HuH-7 (cell line): ENCODE results near the gene EXO5.
"Not testable (repeated sequence)": the region's sequence is repeated elsewhere in the genome, so short reads cannot be mapped to it uniquely, and the experiment has no call there.

Experiments used
- DNase-seq: peaks from one replicate; pipeline ENCODE4 v3.0.0; 2011; ENCODE audit warnings: low spot score

The EXO5 gene

DNA sequence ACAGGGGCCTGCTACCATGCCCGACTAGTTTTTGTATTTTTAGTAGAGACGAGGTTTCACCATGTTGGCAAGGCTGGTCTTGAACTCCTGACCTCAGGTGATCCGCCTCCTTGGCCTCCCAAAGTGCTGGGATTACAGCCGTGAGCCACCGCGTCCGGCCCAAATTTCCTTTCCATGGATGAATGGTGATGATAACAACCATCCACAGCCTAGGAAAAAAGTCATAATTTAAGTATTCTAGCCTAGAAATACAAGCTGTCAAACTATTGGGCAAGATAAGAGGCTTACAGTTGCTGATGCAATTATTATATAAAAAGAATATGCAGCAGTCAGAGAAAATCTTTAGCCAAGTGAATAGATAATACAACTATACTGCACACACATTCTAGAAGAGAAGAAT is 46.2 kb downstream of the EXO5 start:
- not testable (repeated sequence) for DNase-seq

GRCh38 chr1:40556121-40556520 is 47.6 kb downstream of the EXO5 start:
- DNase-seq = no peak

GRCh38 chr1:40558241-40558640 is 49.7 kb downstream of the EXO5 start:
- DNase-seq = not testable (repeated sequence)

DNA sequence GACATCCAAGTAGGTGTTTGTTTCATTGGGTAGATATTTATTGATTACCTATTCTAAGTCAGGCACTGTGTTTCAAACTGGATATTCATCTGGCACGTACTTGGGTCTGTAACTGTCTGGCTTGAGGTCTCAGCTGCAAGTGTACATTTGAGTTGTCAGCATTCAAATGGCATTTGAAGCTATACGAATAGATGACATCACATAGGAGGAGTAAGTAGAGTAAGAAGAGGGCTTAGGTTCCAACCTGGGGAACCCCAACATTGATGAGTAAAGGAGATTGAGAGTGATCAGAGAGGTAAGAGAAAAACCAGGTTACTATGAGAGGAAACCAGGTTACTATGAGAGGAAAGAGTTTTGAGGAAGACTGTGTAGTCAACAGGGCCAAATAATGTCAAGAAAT is 53.6 kb downstream of the EXO5 start:
- no peak for DNase-seq

- DNase-seq = no peak
These were observed 54.7 kb downstream of the EXO5 start for GRCh38 chr1:40563266-40563665.

DNA sequence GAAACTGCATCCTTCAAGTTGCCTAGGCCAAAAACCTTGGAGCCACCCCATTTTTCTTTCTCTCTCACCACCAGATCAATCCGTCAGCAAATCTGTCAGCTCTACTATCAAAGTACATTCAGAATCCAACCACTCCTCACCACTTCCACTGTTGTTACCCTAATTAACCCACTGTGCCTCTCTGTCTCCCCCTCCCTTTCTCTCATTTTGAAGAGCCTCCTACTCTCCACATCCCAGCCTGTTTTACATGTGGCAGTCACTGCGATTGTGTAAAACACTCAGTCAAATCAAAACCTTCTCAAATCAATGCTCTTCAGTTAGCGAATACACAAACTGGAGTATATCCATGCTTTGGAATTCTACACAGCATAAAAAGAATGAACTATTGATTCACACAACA is 55.9 kb downstream of the EXO5 start:
- no peak for DNase-seq

GRCh38 chr1:40564913-40565312 is 56.3 kb downstream of the EXO5 start:
- DNase-seq = no peak
